ENCODE results near the gene RBMS3.
"Not testable (repeated sequence)": the region's sequence is repeated elsewhere in the genome, so short reads cannot be mapped to it uniquely, and the experiment has no call there.

RBMS3 gene

GRCh38 chr3:29313981-29314726 lies 33.3 kb downstream of the RBMS3 start:
- no peak for DNase-seq

GRCh38 chr3:29314727-29315088 lies 33.8 kb downstream of the RBMS3 start:
- no peak for DNase-seq

- no peak for DNase-seq
These were observed 36.8 kb downstream of the RBMS3 start for GRCh38 chr3:29317659-29318173.

- DNase-seq: no peak
These were observed 37.4 kb downstream of the RBMS3 start for GRCh38 chr3:29318251-29318650.

- DNase-seq: no peak
These were observed 38.4 kb downstream of the RBMS3 start for GRCh38 chr3:29319262-29319661.

DNA sequence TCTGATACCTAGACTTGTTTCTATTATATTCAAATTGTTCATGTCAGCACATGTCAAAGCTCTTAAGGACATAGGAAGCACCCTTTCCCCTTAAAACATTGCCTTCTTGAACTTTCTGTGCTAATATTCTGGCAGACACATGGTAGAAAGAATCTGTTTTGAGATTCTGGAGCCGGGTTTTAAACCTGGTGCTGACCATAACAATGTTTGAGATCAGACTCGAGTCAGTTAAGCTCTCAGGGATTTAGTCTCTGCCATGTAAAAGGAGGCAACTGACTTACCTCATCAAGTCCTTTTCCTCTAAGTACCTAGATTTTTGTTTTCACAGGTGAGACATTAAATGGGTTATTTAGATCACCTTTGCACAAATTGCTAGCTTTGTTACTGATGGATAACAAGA lies 38.9 kb downstream of the RBMS3 start:
- no peak for DNase-seq

GRCh38 chr3:29322586-29322985 lies 41.7 kb downstream of the RBMS3 start:
- no peak for DNase-seq

- no peak for DNase-seq
These were observed 43.3 kb downstream of the RBMS3 start for GRCh38 chr3:29324180-29324651.

DNA sequence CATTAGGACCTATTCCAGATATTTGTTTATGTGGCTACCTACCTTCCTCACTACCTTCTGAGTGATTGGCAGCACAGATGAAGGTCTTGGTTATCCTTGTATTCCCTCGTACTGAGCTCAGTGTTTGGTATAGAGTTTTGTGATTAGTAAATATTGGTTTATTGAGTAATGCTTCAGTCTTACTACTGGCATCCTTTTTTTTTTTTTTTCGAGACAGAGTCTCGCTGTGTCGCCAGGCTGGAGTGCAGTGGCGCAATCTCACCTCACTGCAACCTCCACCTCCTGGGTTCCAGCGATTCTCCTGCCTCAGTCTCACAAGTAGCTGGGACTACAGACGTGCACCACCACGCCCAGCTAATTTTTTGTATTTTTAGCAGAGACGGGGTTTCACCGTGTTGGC lies 45.7 kb downstream of the RBMS3 start:
- DNase-seq: not testable (repeated sequence)

DNA sequence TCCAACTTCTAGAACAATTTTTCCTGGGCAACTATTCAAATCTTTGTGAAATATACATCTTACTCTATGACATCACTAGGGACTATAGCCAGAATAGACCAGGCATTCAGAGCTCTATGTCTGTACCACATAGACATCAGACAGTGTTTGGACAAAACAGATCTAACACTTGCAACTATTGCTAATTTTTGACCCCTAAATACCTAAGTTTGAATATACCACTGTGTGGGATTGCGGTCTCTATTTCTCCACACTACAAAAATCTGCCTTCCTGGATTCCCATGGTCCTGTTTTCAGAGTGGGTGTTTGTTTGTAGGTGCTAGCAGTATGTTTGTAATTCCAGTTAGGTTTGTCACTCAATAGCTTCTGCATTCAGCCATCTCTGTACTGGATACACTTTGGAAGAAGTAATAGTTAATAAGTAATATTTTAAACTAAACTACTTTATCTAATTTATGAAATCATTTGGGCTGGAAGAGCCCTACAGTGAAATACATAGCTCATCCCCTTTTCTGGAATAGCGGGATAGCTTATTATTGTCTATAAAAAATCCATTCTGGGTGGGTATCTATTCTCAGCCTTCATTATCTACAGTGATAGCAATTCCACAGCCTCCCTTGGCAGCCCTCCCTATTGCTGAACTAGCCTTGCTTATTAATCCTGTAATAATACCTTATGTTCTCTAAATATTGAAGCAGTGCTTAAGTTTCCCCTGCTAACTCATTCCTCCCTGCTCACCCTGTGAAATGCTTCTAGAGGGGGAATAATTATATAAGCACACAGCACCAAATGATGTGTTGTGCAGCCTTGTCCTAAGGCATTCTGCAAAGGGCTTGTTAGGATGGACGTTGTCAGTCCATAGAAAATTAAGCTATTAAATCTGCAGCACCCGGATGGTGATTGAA lies 49.4 kb downstream of the RBMS3 start:
- no peak for DNase-seq

DNA sequence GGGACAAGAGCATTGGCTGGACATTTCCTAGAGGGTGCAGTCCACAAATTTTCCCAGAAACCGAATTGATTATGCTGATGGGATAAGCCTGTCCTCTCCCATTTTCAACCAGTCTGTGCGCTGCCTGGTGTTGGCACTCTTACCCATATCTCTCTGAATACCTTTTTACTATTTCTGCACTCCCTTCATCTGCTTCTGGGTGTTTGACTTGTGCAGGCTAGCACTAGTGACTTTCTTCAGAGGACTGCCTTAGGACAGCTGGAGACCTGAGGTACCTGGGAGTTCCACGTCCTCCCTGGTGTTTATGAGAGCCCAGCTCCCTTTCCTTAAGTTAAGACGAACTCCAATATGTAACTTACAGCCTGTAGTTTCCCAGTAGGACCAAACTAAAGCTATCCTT lies 50.2 kb downstream of the RBMS3 start:
- DNase-seq: no peak

DNA sequence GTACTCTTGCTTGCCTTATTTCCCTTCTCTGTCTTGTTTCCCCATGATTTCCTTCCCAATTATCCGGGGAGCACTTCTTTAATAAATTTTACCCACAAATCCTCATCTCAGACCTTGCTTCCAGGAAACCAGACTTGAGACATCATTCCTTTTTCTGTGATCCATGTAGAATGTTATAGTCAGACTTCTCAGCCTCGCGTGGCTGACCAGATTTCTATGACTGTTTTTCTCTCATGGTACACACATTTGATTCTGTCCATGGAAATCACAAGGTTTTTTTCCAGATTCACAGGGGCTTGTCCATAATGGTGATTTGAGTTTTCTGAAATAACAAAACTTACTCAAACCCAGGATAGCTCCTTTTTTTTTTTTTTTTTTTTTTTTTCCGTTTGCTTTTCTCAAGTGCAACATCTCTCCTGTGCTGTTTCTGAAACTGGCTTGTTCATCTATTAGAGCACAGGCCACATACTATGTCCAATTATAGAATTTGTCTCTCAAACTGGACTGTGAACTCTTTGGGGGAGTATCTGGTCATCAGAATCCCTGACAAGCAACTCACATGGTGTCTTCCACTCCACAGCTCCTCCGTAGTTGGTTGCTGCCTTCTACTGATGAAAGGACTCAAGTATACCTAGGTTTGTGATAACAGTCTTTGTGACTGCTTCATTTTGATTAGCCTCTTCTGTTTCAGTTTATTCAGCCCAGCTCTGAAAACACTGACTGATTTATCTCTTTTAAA lies 50.8 kb downstream of the RBMS3 start:
- no peak for DNase-seq

DNA sequence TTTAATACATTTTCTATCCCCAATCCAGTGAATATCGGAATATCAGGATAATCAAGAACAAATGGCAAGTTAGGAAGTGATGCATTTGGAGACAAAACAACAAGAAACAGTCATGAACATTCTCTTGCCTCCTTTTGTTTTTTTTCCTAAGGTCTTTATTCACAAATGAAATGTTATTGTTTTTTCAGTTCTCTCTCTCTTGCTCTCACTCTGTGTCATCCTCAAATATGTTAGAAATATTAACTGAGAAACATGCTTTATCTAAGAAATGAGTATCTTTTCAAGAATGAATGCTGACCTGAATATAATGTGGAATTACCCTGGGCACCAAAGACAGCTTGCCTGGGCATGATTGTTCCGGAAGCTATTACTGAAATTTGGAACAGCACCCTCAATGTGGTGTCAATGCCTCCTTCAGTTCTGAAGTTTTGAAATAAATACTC lies 51.3 kb downstream of the RBMS3 start:
- DNase-seq: no peak

DNA sequence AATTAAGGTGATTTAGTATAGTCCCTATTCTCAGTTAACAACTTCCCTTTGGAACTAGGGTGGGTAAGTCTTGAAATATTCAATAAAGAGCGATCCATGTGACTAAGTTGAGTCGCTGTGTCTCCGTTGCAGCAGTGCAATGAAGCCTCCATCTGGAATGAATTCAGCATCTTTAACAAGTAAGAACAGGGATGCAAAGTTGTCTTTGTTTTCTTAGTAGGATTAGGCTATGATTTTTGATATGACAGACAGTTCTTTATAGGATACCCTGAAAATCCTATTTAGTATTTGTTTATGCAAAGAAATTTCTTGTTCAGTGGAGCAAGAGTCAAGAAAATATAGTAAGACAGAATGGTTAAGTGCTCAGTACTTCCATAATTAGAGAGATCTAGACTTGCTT lies 52.7 kb downstream of the RBMS3 start:
- DNase-seq: no peak

DNA sequence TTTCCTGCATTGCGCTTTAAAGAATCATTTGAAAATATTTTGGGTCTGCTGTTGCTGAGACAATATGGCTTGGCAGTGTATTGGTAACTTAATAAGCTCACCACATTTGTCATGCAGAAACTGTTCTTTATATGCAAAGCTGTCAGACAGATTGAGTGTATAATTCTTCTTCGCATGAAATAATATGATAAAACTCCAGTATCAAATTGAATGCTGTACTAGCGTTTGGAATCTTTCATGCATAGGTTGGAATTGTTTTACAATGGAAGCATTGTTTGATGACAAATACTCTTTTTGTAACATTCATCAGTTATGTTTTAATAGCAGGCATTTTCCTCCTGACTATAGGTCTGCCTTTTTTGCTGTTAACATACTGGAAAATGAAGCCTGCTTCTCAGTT lies 53.8 kb downstream of the RBMS3 start:
- no peak for DNase-seq

DNA sequence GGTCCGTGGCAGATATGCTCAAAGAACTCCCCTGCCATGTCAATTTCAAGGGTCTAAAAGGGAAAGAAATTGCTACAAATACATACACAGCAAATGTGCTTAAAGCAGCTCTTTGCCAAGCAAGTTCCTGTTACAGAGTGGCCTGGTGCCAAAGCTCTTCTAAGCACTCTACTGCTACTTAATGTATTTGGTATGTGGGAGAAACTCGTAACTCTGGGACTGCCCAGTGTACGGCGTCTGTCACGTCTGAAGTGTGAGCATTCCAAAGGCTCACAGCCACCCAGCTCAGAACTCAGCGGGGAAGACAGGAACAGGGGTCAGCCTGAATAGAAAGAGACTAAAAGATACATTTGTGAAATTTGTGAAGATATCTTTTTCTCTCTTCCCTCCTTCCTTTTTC lies 54.6 kb downstream of the RBMS3 start:
- DNase-seq: no peak

GRCh38 chr3:29335943-29336342 lies 55.1 kb downstream of the RBMS3 start:
- no peak for DNase-seq

GRCh38 chr3:29337565-29337964 lies 56.7 kb downstream of the RBMS3 start:
- DNase-seq: no peak

GRCh38 chr3:29338377-29338776 lies 57.5 kb downstream of the RBMS3 start:
- no peak for DNase-seq

GRCh38 chr3:29339016-29339833 lies 58.4 kb downstream of the RBMS3 start:
- DNase-seq: no peak

GRCh38 chr3:29344154-29344553 lies 63.3 kb downstream of the RBMS3 start:
- DNase-seq: no peak

- no peak for DNase-seq
These were observed 64.1 kb downstream of the RBMS3 start for GRCh38 chr3:29344935-29345334.

All from stimulated activated CD4-positive, alpha-beta T cell treated with anti-CD3 and anti-CD28 coated beads, Interleukin-2, amount 100 ng/mL, for 48 hours (primary cell).